PC-3 (cell line): ENCODE results near the gene DDX5. TPM values are rescaled to one million over a fixed set of nuclear protein-coding genes. Genes with fewer than 3 reads are reported as not detected.
"Not testable (repeated sequence)": the region's sequence is repeated elsewhere in the genome, so short reads cannot be mapped to it uniquely, and the experiment has no call there.

Experiments
- ATAC-seq: fragments of 200-7000 bp; cut with Tn5 transposase; 2 replicates; pipeline ENCODE4 v1.9.1; 2020; ENCODE audit warnings: mild to moderate bottlenecking, moderate library complexity
- BruUV-seq: library from RNA; stranded (reverse); fragments of 400-500 nt; replicated peaks from 2 replicates; lab custom pipeline; 2021; lab: Mats Ljungman, UMichigan
- CTCF ChIA-PET: fragments of 300-600 bp; sonication (Branson Sonifier 250); formaldehyde crosslinking; loops from one replicate; lab custom pipeline; 2022; ENCODE audit warnings: antibody characterized with exemption; lab: Charles Lee
- POLR2A ChIA-PET: fragments of 300-600 bp; sonication (Branson Sonifier 250); formaldehyde crosslinking; loops from one replicate; lab custom pipeline; 2022; ENCODE audit warnings: antibody characterized with exemption; ENCODE audit not compliant: unreplicated experiment; lab: Charles Lee
- DNase-seq: peaks from one replicate; pipeline ENCODE4 v3.0.0-alpha.2; 2015
- H2AFZ ChIP-seq: fragments of 300-600 bp; sonication (generic); 2 replicates; pipeline ENCODE4 v1.6.0; 2016; ENCODE audit warnings: antibody characterized with exemption, low read length
- H3F3A ChIP-seq: fragments of 300-600 bp; sonication (generic); one replicate; pipeline ENCODE4 v1.6.0; 2017; ENCODE audit warnings: antibody characterized with exemption, low read length, control low read depth, mild to moderate bottlenecking; ENCODE audit not compliant: unreplicated experiment
- H3K27ac ChIP-seq: fragments of 300-600 bp; sonication (generic); 2 replicates; pipeline ENCODE4 v1.5.1; 2016; ENCODE audit warnings: mild to moderate bottlenecking, low read length
- H3K27me3 ChIP-seq: fragments of 300-600 bp; sonication (generic); 2 replicates; pipeline ENCODE4 v1.6.1; 2016; ENCODE audit warnings: low read length, mixed read lengths
- H3K36me3 ChIP-seq: fragments of 300-600 bp; sonication (generic); 2 replicates; pipeline ENCODE4 v1.6.1; 2016; ENCODE audit warnings: low read depth, mixed run types, low read length, mixed read lengths
- H3K4me1 ChIP-seq: fragments of 300-600 bp; sonication (generic); 2 replicates; pipeline ENCODE4 v1.5.1; 2016; ENCODE audit warnings: low read length; ENCODE audit not compliant: insufficient read depth
- H3K4me2 ChIP-seq: fragments of 300-600 bp; sonication (generic); 2 replicates; pipeline ENCODE4 v1.6.0; 2016; ENCODE audit warnings: low read length
- H3K4me3 ChIP-seq: fragments of 300-600 bp; sonication (generic); 2 replicates; pipeline ENCODE4 v1.5.1; 2016; ENCODE audit warnings: mild to moderate bottlenecking, low read length, mixed read lengths
- H3K79me2 ChIP-seq: fragments of 300-600 bp; sonication (generic); 2 replicates; pipeline ENCODE4 v1.6.1; 2017; ENCODE audit warnings: low read length, mixed read lengths
- H3K9ac ChIP-seq: fragments of 300-600 bp; sonication (generic); 2 replicates; pipeline ENCODE4 v1.6.0; 2016; ENCODE audit warnings: mild to moderate bottlenecking, low read length
- H3K9me2 ChIP-seq: fragments of 300-600 bp; sonication (generic); replicated peaks from 2 replicates; pipeline ENCODE4 v1.6.1; 2016; ENCODE audit warnings: mixed run types, low read length, mixed read lengths
- H3K9me3 ChIP-seq: fragments of 300-600 bp; sonication (generic); 2 replicates; pipeline ENCODE4 v1.6.1; 2016; ENCODE audit warnings: low read length, mixed read lengths
- H4K20me1 ChIP-seq: fragments of 300-600 bp; sonication (generic); 2 replicates; pipeline ENCODE4 v1.6.1; 2016; ENCODE audit warnings: low read length, mixed read lengths
- CTCF ChIP-seq: fragments of 300-600 bp; sonication (generic); conservative IDR thresholded peaks from 2 replicates; pipeline ENCODE4 v1.5.1; 2017; ENCODE audit warnings: antibody characterized with exemption, low read depth, mild to moderate bottlenecking, low read length
- EZH2 ChIP-seq: fragments of 300-600 bp; sonication (generic); IDR thresholded peaks from one replicate; pipeline ENCODE4 v1.6.1; 2017; ENCODE audit warnings: antibody characterized with exemption, mild to moderate bottlenecking, low read length; ENCODE audit not compliant: unreplicated experiment
- EZH2phosphoT487 ChIP-seq: fragments of 300-600 bp; sonication (generic); IDR thresholded peaks from 2 replicates; pipeline ENCODE4 v1.6.1; 2018; ENCODE audit warnings: mild to moderate bottlenecking, antibody characterized with exemption, low read length, borderline replicate concordance
- intact Hi-C: fragments of 100-400 bp; cut with micrococcal nuclease; formaldehyde crosslinking; loops from 2 replicates; pipeline ENCODE4 v1.9.0; 2023
- total RNA-seq: library from RNA; depleted of rRNA; stranded (reverse); fragments of >200 nt; gene quantifications from 2 replicates; pipeline ENCODE4 v1.2.3, GENCODE V29; 2014

The DDX5 gene
- total RNA-seq, 1 experiment from 2014 or later, result 450 TPM

- ChIA-PET CTCF (interaction anchor here (0.7 to 1.1 kb wide), 4 partner anchors 10 to 78 kb away, joined by 3 to 6 read pairs (median 4); partner anchors contain the start of gene CEP95), POLR2A (interaction anchor here (0.5 to 1.7 kb wide), 3 partner anchors 10 to 607 kb away, joined by 4 to 50 read pairs (median 5); partner anchors contain the start of genes CEP95 and DDX5)
- peak overlapping the region; percentile 77 for H3K9ac ChIP-seq
- H3K36me3 ChIP-seq, result peaks cover 47% of the 10 kb centered on the region
- intact Hi-C loops, result no loop called here
- BruUV-seq, result TSS peak; percentile 3
- peaks cover 61% of the 10 kb centered on the region for H3K4me1 ChIP-seq
- peaks cover 35% of the 10 kb centered on the region for H4K20me1 ChIP-seq
- H3K27me3 ChIP-seq, result no peaks in the 10 kb centered on the region
- ATAC-seq (no peak), DNase-seq (peak; percentile 25)
- H2AFZ ChIP-seq, result peak overlapping the region; percentile 65
- H3K27ac ChIP-seq, result peak overlapping the region; percentile 68
- peaks cover 43% of the 10 kb centered on the region for H3F3A ChIP-seq
- H3K4me2 ChIP-seq, result peak overlapping the region; percentile 93
- no peaks in the 10 kb centered on the region for H3K9me3 ChIP-seq
- H3K4me3 ChIP-seq, result peak overlapping the region; percentile 86
- H3K79me2 ChIP-seq, result peaks cover 53% of the 10 kb centered on the region
- no peaks in the 10 kb centered on the region for H3K9me2 ChIP-seq
- no peak for TF ChIP-seq EZH2
- no peak for TF ChIP-seq EZH2phosphoT487
- no peak for TF ChIP-seq CTCF
Observed at GRCh38 chr17:64496348-64496785, 9.7 kb downstream of the DDX5 start.

GRCh38 chr17:64495300-64495699 lies 10.8 kb downstream of the DDX5 start:
- H3K9me3 ChIP-seq, DNase-seq, H2AFZ ChIP-seq, BruUV-seq, H3K9me2 ChIP-seq, intact Hi-C loops, ATAC-seq, H3K27ac ChIP-seq, POLR2A ChIA-PET, H3K27me3 ChIP-seq, CTCF ChIA-PET, H3K9ac ChIP-seq: not testable (repeated sequence)
- H3F3A ChIP-seq, result peaks cover 34% of the 10 kb centered on the region
- peaks cover 24% of the 10 kb centered on the region for H4K20me1 ChIP-seq
- peak overlapping the region; percentile 93 for H3K4me2 ChIP-seq
- peaks cover 47% of the 10 kb centered on the region for H3K36me3 ChIP-seq
- peak overlapping the region; percentile 86 for H3K4me3 ChIP-seq
- peaks cover 50% of the 10 kb centered on the region for H3K4me1 ChIP-seq
- peaks cover 42% of the 10 kb centered on the region for H3K79me2 ChIP-seq

GRCh38 chr17:64494121-64494520 lies 12.0 kb downstream of the DDX5 start:
- H3K9ac ChIP-seq, result no peak overlapping the region
- H3F3A ChIP-seq, result peaks cover 22% of the 10 kb centered on the region
- H3K4me3 ChIP-seq, result peak overlapping the region; percentile 86
- H3K79me2 ChIP-seq, result peaks cover 39% of the 10 kb centered on the region
- no peak for DNase-seq
- BruUV-seq, result no TSS peak
- ChIA-PET CTCF (no interaction called here), POLR2A (interaction anchor here (0.7 kb wide), 1 partner anchor 12 kb away, joined by 3 read pairs; no protein-coding TSS in a partner anchor)
- no peak for ATAC-seq
- TF ChIP-seq EZH2phosphoT487 (no peak), CTCF (no peak), EZH2 (no peak)
- H3K4me1 ChIP-seq, result peaks cover 39% of the 10 kb centered on the region
- intact Hi-C loops, result loop anchor here (5.0 kb wide), 2 partner anchors 172 to 187 kb away; no protein-coding TSS in a partner anchor
- peak overlapping the region; percentile 61 for H3K4me2 ChIP-seq
- peaks cover 44% of the 10 kb centered on the region for H3K36me3 ChIP-seq
- no peaks in the 10 kb centered on the region for H3K27me3 ChIP-seq
- H2AFZ ChIP-seq, result no peak overlapping the region
- peaks cover 13% of the 10 kb centered on the region for H4K20me1 ChIP-seq
- no peak overlapping the region for H3K27ac ChIP-seq
- H3K9me2 ChIP-seq, result no peaks in the 10 kb centered on the region
- H3K9me3 ChIP-seq, result no peaks in the 10 kb centered on the region
